Globus pallidus (tissue), 1 donor: ENCODE results near the gene PCBP3.
"Not testable (repeated sequence)": the region's sequence is repeated elsewhere in the genome, so short reads cannot be mapped to it uniquely, and the experiment has no call there.

ENCODE experiments used
- DNase-seq: peaks from one replicate; pipeline ENCODE4 v3.0.0-alpha.2; 2015; ENCODE audit warnings: low spot score

PCBP3 gene

GRCh38 chr21:45828580-45829570 is 185.3 kb downstream of the PCBP3 start:
- no peak for DNase-seq

GRCh38 chr21:45829668-45830067 is 186.1 kb downstream of the PCBP3 start:
- no peak for DNase-seq

GRCh38 chr21:45830221-45830640 is 186.7 kb downstream of the PCBP3 start:
- no peak for DNase-seq

- no peak for DNase-seq
Measured at GRCh38 chr21:45830720-45831366, 187.3 kb downstream of the PCBP3 start.

GRCh38 chr21:45831991-45832740 is 188.6 kb downstream of the PCBP3 start:
- DNase-seq: no peak

GRCh38 chr21:45832741-45833235 is 189.3 kb downstream of the PCBP3 start:
- not testable (repeated sequence) for DNase-seq

GRCh38 chr21:45833414-45833813 is 189.9 kb downstream of the PCBP3 start:
- DNase-seq: peak; percentile 35

GRCh38 chr21:45834026-45834715 is 190.6 kb downstream of the PCBP3 start:
- DNase-seq: no peak

- no peak for DNase-seq
Measured at GRCh38 chr21:45834821-45835293, 191.3 kb downstream of the PCBP3 start.

GRCh38 chr21:45835301-45836267 is 192.1 kb downstream of the PCBP3 start:
- no peak for DNase-seq

- DNase-seq: no peak
Measured at GRCh38 chr21:45836268-45836655, 192.7 kb downstream of the PCBP3 start.

- DNase-seq: no peak
Measured at GRCh38 chr21:45836694-45837670, 193.5 kb downstream of the PCBP3 start.

- DNase-seq: peak; percentile 60
Measured at GRCh38 chr21:45837936-45838335, 194.4 kb downstream of the PCBP3 start.

- no peak for DNase-seq
Measured at GRCh38 chr21:45838634-45839033, 195.1 kb downstream of the PCBP3 start.

GRCh38 chr21:45839274-45839673 is 195.7 kb downstream of the PCBP3 start:
- DNase-seq: no peak

- no peak for DNase-seq
Measured at GRCh38 chr21:45841033-45841432, 197.5 kb downstream of the PCBP3 start.

- DNase-seq: no peak
Measured at GRCh38 chr21:45843426-45843825, 199.9 kb downstream of the PCBP3 start.

GRCh38 chr21:45844181-45844580 is 200.7 kb downstream of the PCBP3 start:
- no peak for DNase-seq
